GM23338 (cell line): ENCODE results near the gene SUN3. TPM values are rescaled to one million over a fixed set of nuclear protein-coding genes. Genes with fewer than 3 reads are reported as not detected.

Experiments used
- ATAC-seq: fragments of 200-7000 bp; cut with Tn5 transposase; 3 replicates; pipeline ENCODE4 v1.9.1; 2020
- DNase-seq: peaks from one replicate; pipeline ENCODE4 v3.0.0-alpha.2; 2015; ENCODE audit warnings: low spot score
- H2AFZ ChIP-seq: fragments of 200-600 bp; sonication (generic); 2 replicates; pipeline ENCODE4 v1.8.0; 2016; ENCODE audit warnings: antibody characterized with exemption, mild to moderate bottlenecking, moderate library complexity
- H3F3A ChIP-seq: fragments of 200-600 bp; sonication (generic); replicated peaks from 2 replicates; pipeline ENCODE4 v1.8.0; 2017; ENCODE audit warnings: antibody characterized with exemption, mixed run types, low read depth
- H3K27ac ChIP-seq: fragments of 200-600 bp; sonication (generic); 2 replicates; pipeline ENCODE4 v1.6.1; 2016; ENCODE audit warnings: low read depth
- H3K27me3 ChIP-seq: fragments of 200-600 bp; sonication (generic); 2 replicates; pipeline ENCODE4 v1.8.0; 2016; ENCODE audit warnings: mild to moderate bottlenecking, mixed run types, moderate library complexity; ENCODE audit not compliant: insufficient read depth
- H3K36me3 ChIP-seq: fragments of 200-600 bp; sonication (generic); 2 replicates; pipeline ENCODE4 v1.8.0; 2016; ENCODE audit warnings: mild to moderate bottlenecking; ENCODE audit not compliant: insufficient read depth
- H3K4me1 ChIP-seq: fragments of 200-600 bp; sonication (generic); 2 replicates; pipeline ENCODE4 v1.8.0; 2016; ENCODE audit warnings: mild to moderate bottlenecking, moderate library complexity; ENCODE audit not compliant: insufficient read depth
- H3K4me2 ChIP-seq: fragments of 200-600 bp; sonication (generic); 2 replicates; pipeline ENCODE4 v1.7.1; 2017; ENCODE audit warnings: mixed run types
- H3K4me3 ChIP-seq: fragments of 200-600 bp; sonication (generic); 2 replicates; pipeline ENCODE4 v1.6.1; 2016; ENCODE audit warnings: mixed run types
- H3K79me2 ChIP-seq: fragments of 200-600 bp; sonication (generic); replicated peaks from 2 replicates; pipeline ENCODE4 v1.8.0; 2017; ENCODE audit warnings: mild to moderate bottlenecking; ENCODE audit not compliant: insufficient read depth
- H3K9me2 ChIP-seq: fragments of 200-600 bp; sonication (generic); 2 replicates; pipeline ENCODE4 v1.8.0; 2017; ENCODE audit not compliant: insufficient read depth
- H4K20me1 ChIP-seq: fragments of 200-600 bp; sonication (generic); replicated peaks from 2 replicates; pipeline ENCODE4 v1.8.0; 2017; ENCODE audit warnings: mild to moderate bottlenecking; ENCODE audit not compliant: insufficient read depth
- H3K27ac Mint-ChIP-seq: 2 replicates; pipeline ENCODE4 v1.8.0; 2020; ENCODE audit warnings: inconsistent platforms, mild to moderate bottlenecking, moderate library complexity, mixed read lengths
- H3K27me3 Mint-ChIP-seq: 3 replicates; pipeline ENCODE4 v1.8.0; 2022; ENCODE audit warnings: low read depth, mild to moderate bottlenecking, moderate library complexity, mixed read lengths, inconsistent platforms; ENCODE audit not compliant: insufficient read depth, poor library complexity
- H3K36me3 Mint-ChIP-seq: 3 replicates; pipeline ENCODE4 v1.8.0; 2021; ENCODE audit warnings: low read depth, mild to moderate bottlenecking, inconsistent platforms, moderate library complexity, mixed read lengths
- H3K4me1 Mint-ChIP-seq: 3 replicates; pipeline ENCODE4 v1.8.0; 2020; ENCODE audit warnings: mild to moderate bottlenecking, inconsistent platforms, mixed read lengths
- H3K4me3 Mint-ChIP-seq: 3 replicates; pipeline ENCODE4 v1.8.0; 2021; ENCODE audit warnings: moderate library complexity, mild to moderate bottlenecking, inconsistent platforms, mixed read lengths
- H3K9me3 Mint-ChIP-seq: 3 replicates; pipeline ENCODE4 v1.8.0; 2020; ENCODE audit warnings: moderate library complexity, mild to moderate bottlenecking, inconsistent platforms, mixed read lengths
- EZH2 ChIP-seq: fragments of 200-600 bp; sonication (generic); IDR thresholded peaks from one replicate; pipeline ENCODE4 v1.8.0; 2017; ENCODE audit warnings: antibody characterized with exemption, mild to moderate bottlenecking, low read depth; ENCODE audit not compliant: unreplicated experiment
- EZH2phosphoT487 ChIP-seq: fragments of 200-600 bp; sonication (generic); IDR thresholded peaks from one replicate; pipeline ENCODE4 v1.8.1; 2018; ENCODE audit warnings: antibody characterized with exemption; ENCODE audit not compliant: unreplicated experiment
- NANOG ChIP-seq: IDR thresholded peaks from 2 replicates; pipeline ENCODE4 v1.6.1; 2016; ENCODE audit warnings: antibody characterized with exemption, borderline replicate concordance
- POLR2AphosphoS5 ChIP-seq: IDR thresholded peaks from 2 replicates; pipeline ENCODE4 v1.6.1; 2016; ENCODE audit warnings: antibody characterized with exemption, low read depth
- ZNF114 ChIP-seq: fragments of 250-450 bp; sonication (Bioruptor Pico); IDR thresholded peaks from 2 replicates; pipeline ENCODE4 v1.5.0; 2020; ENCODE audit warnings: mild to moderate bottlenecking, moderate library complexity
- ZNF331 ChIP-seq: fragments of 250-450 bp; sonication (Bioruptor Pico); IDR thresholded peaks from 2 replicates; pipeline ENCODE4 v1.5.0; 2020; ENCODE audit warnings: low read depth, mild to moderate bottlenecking, moderate library complexity
- polyA plus RNA-seq: library from polyadenylated mRNA; unstranded; fragments of >200 nt; fragmentation: Nextera tagmentation; extraction: Ambion mirVana; gene quantifications from 2 replicates; pipeline ENCODE4 v1.2.1, GENCODE V29; 2016
- total RNA-seq: library from RNA; depleted of rRNA; stranded (reverse); fragments of >200 nt; shearing (Covaris generic); gene quantifications from 2 replicates; pipeline ENCODE4 v1.2.3, GENCODE V29; 2014
- TF ChIP-seq, protein P1 (sequence below): IDR thresholded peaks from one replicate; pipeline ENCODE4 v1.6.1; 2018; ENCODE audit warnings: antibody characterized with exemption; ENCODE audit not compliant: unreplicated experiment
- TF ChIP-seq, protein P2 (sequence below), 2 experiments: fragments of 200-600 bp in 1 of 2; sonication (generic) in 1 of 2; conservative IDR thresholded peaks; 2 replicates each; pipeline versions ENCODE4 v1.5.1 to v1.6.1; 2016 to 2017; ENCODE audit warnings: antibody characterized with exemption in 2 of 2, low read depth in 2 of 2, mild to moderate bottlenecking in 2 of 2, moderate library complexity in 1 of 2

The SUN3 gene
- total and polyA plus RNA-seq, 2 experiments from 2014 or later: 0.52 TPM; not detected in 1

DNA sequence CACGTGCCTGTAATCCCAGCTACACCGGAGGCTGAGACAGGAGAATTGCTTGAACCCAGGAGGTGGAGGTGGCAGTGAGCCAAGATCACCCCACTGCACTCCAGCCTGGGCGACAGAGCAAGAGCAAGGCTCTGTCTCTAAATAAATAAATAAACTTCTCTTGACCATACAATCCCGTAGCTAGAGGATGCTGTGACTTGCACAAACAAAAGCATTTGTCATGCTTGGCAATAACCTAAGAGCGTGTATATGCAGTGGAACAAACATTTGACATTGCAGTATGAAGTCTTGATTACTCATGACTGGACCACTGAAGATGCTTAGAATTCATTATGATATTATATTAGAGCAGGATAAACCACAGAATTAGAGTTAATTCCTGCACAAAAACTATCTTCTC lies 5.0 kb upstream of the SUN3 start (continued):
- TF ChIP-seq, protein P1, sequence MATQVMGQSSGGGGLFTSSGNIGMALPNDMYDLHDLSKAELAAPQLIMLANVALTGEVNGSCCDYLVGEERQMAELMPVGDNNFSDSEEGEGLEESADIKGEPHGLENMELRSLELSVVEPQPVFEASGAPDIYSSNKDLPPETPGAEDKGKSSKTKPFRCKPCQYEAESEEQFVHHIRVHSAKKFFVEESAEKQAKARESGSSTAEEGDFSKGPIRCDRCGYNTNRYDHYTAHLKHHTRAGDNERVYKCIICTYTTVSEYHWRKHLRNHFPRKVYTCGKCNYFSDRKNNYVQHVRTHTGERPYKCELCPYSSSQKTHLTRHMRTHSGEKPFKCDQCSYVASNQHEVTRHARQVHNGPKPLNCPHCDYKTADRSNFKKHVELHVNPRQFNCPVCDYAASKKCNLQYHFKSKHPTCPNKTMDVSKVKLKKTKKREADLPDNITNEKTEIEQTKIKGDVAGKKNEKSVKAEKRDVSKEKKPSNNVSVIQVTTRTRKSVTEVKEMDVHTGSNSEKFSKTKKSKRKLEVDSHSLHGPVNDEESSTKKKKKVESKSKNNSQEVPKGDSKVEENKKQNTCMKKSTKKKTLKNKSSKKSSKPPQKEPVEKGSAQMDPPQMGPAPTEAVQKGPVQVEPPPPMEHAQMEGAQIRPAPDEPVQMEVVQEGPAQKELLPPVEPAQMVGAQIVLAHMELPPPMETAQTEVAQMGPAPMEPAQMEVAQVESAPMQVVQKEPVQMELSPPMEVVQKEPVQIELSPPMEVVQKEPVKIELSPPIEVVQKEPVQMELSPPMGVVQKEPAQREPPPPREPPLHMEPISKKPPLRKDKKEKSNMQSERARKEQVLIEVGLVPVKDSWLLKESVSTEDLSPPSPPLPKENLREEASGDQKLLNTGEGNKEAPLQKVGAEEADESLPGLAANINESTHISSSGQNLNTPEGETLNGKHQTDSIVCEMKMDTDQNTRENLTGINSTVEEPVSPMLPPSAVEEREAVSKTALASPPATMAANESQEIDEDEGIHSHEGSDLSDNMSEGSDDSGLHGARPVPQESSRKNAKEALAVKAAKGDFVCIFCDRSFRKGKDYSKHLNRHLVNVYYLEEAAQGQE: no peak

DNA sequence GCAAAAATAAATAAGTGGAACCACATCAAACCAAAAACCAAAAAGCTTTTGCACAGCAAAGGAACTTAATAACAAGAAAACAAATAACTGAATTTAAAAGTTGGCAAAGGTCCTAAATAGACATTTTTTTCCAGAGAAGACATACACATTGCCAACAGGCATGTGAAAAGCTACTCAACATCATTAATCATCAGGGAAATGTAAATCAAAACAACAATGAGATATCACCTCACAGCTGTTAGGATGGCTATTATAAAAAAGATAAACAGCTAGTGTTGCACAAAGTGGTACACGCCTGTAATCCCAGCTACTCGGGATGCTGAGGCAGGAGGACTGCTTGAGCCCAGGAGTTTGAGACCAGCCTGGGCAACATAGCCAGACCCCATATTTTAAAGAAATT lies 2.2 kb upstream of the SUN3 start:
- H3K9me3 Mint-ChIP-seq: no peaks in the 10 kb centered on the region
- no peaks in the 10 kb centered on the region for H3K9me2 ChIP-seq
- DNase-seq (no peak), ATAC-seq (no peak)
- no peak overlapping the region for H3K27ac ChIP-seq
- no peaks in the 10 kb centered on the region for H3K4me1 ChIP-seq
- no peak overlapping the region for H3K27ac Mint-ChIP-seq
- H3F3A ChIP-seq: no peaks in the 10 kb centered on the region
- no peaks in the 10 kb centered on the region for H4K20me1 ChIP-seq
- H3K79me2 ChIP-seq: no peaks in the 10 kb centered on the region
- no peak overlapping the region for H2AFZ ChIP-seq
- peaks cover 14% of the 10 kb centered on the region for H3K27me3 Mint-ChIP-seq
- peaks cover 3% of the 10 kb centered on the region; the same call in 1 of the 3 replicates for H3K4me1 Mint-ChIP-seq
- H3K4me3 Mint-ChIP-seq: no peak overlapping the region
- H3K27me3 ChIP-seq: peaks cover 20% of the 10 kb centered on the region
- H3K36me3 ChIP-seq: no peaks in the 10 kb centered on the region
- H3K36me3 Mint-ChIP-seq: no peaks in the 10 kb centered on the region
- H3K4me3 ChIP-seq: no peak overlapping the region
- TF ChIP-seq EZH2: no peak
- TF ChIP-seq POLR2AphosphoS5: no peak
- TF ChIP-seq, protein P1: no peak
- H3K4me2 ChIP-seq: no peak overlapping the region

DNA sequence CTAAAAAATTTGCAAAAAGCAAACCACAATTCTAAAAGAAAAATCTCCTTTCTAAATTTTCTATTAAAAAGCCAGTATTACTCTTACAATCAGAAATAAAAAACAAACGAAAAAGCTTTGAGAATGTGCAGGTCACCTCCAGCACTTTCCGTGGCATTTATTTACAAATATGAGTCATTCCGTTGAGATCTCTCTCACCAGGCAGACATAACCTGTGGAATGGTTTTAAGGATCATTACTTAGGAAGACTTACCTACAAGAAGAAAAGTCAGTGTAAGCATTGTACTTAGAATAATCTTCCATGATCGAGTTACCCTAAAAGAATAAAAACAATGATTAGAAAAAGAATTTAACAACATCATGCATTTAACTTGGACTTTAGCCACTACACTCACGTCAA lies 3.3 kb downstream of the SUN3 start:
- Histone ChIP-seq H3K27me3 (no peaks in the 10 kb centered on the region), H3F3A (no peaks in the 10 kb centered on the region), H2AFZ (no peak overlapping the region), H3K27ac (no peak overlapping the region), H3K4me1 (no peaks in the 10 kb centered on the region), H3K4me2 (no peak overlapping the region), H3K36me3 (no peaks in the 10 kb centered on the region), H4K20me1 (no peaks in the 10 kb centered on the region), H3K79me2 (no peaks in the 10 kb centered on the region), H3K4me3 (no peak overlapping the region), H3K9me2 (no peaks in the 10 kb centered on the region)
- no peak for ATAC-seq
- H3K27ac Mint-ChIP-seq: no peak overlapping the region
- no peak overlapping the region for H3K4me3 Mint-ChIP-seq
- H3K36me3 Mint-ChIP-seq: no peaks in the 10 kb centered on the region
- H3K4me1 Mint-ChIP-seq: no peaks in the 10 kb centered on the region
- no peaks in the 10 kb centered on the region for H3K27me3 Mint-ChIP-seq
- no peak for DNase-seq
- no peaks in the 10 kb centered on the region; the same call in 2 of the 3 replicates for H3K9me3 Mint-ChIP-seq
- no peak for TF ChIP-seq NANOG
- no peak for TF ChIP-seq ZNF331
- TF ChIP-seq ZNF114 (CRISPR knock-in tag): no peak
- TF ChIP-seq, protein P2, sequence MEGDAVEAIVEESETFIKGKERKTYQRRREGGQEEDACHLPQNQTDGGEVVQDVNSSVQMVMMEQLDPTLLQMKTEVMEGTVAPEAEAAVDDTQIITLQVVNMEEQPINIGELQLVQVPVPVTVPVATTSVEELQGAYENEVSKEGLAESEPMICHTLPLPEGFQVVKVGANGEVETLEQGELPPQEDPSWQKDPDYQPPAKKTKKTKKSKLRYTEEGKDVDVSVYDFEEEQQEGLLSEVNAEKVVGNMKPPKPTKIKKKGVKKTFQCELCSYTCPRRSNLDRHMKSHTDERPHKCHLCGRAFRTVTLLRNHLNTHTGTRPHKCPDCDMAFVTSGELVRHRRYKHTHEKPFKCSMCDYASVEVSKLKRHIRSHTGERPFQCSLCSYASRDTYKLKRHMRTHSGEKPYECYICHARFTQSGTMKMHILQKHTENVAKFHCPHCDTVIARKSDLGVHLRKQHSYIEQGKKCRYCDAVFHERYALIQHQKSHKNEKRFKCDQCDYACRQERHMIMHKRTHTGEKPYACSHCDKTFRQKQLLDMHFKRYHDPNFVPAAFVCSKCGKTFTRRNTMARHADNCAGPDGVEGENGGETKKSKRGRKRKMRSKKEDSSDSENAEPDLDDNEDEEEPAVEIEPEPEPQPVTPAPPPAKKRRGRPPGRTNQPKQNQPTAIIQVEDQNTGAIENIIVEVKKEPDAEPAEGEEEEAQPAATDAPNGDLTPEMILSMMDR (conservative IDR thresholded peaks at IDR 0.05; ENCODE audit: low read depth in 2 of 2): no peak
- no peak for TF ChIP-seq EZH2phosphoT487
- TF ChIP-seq EZH2: no peak
